Astrocyte (in vitro differentiated cells and primary cell): ENCODE data around the gene ZNF582. TPM values are rescaled to one million over a fixed set of nuclear protein-coding genes. Genes with fewer than 3 reads are reported as not detected.

Experiments used
- DNase-seq: peaks from one replicate; pipeline ENCODE4 v3.0.0-alpha.2; 2010; ENCODE audit warnings: low read depth
- FAIRE-seq: peaks from 2 replicates; lab custom pipeline; 2011; peaks lifted over from hg19 to GRCh38; lab: Jason Lieb, UNC
- H2AFZ ChIP-seq: 2 replicates; pipeline ENCODE4 v1.6.0; 2012; ENCODE audit warnings: low read depth, low read length, inconsistent platforms
- H3K27ac ChIP-seq: 2 replicates; pipeline ENCODE4 v1.5.1; 2011; ENCODE audit warnings: low read depth, low read length, inconsistent platforms
- H3K27me3 ChIP-seq: 2 replicates; pipeline ENCODE4 v1.6.0; 2011; ENCODE audit warnings: low read length, inconsistent platforms; ENCODE audit not compliant: insufficient read depth
- H3K36me3 ChIP-seq: 2 replicates; pipeline ENCODE4 v1.5.1; 2011; ENCODE audit warnings: low read length, inconsistent platforms; ENCODE audit not compliant: insufficient read depth
- H3K4me1 ChIP-seq: 2 replicates; pipeline ENCODE4 v1.5.1; 2011; ENCODE audit warnings: low read length, inconsistent platforms; ENCODE audit not compliant: insufficient read depth
- H3K4me2 ChIP-seq: 2 replicates; pipeline ENCODE4 v1.6.0; 2012; ENCODE audit warnings: low read length, inconsistent platforms
- H3K4me3 ChIP-seq: 2 replicates; pipeline ENCODE4 v1.5.1; 2011; ENCODE audit warnings: low read depth, mild to moderate bottlenecking, low read length, inconsistent platforms; ENCODE audit not compliant: insufficient read depth
- H3K79me2 ChIP-seq: 2 replicates; pipeline ENCODE4 v1.6.0; 2012; ENCODE audit warnings: mild to moderate bottlenecking, low read length, inconsistent platforms; ENCODE audit not compliant: insufficient read depth
- H3K9ac ChIP-seq: 2 replicates; pipeline ENCODE4 v1.6.0; 2012; ENCODE audit warnings: mild to moderate bottlenecking, low read length, inconsistent platforms
- H3K9me3 ChIP-seq: 2 replicates; pipeline ENCODE4 v1.5.1; 2012; ENCODE audit warnings: low read depth, mild to moderate bottlenecking, low read length, inconsistent platforms; ENCODE audit not compliant: insufficient read depth
- H4K20me1 ChIP-seq: 2 replicates; pipeline ENCODE4 v1.6.0; 2012; ENCODE audit warnings: low read length, inconsistent platforms; ENCODE audit not compliant: insufficient read depth
- H3K27ac Mint-ChIP-seq: one replicate; pipeline ENCODE4 v1.8.0; 2021; ENCODE audit warnings: mild to moderate bottlenecking, mixed read lengths; ENCODE audit not compliant: unreplicated experiment
- H3K27me3 Mint-ChIP-seq: one replicate; pipeline ENCODE4 v1.8.0; 2021; ENCODE audit warnings: low read depth, mixed read lengths; ENCODE audit not compliant: unreplicated experiment
- H3K36me3 Mint-ChIP-seq: one replicate; pipeline ENCODE4 v1.8.0; 2021; ENCODE audit warnings: low read depth, mixed read lengths; ENCODE audit not compliant: unreplicated experiment
- H3K4me1 Mint-ChIP-seq: one replicate; pipeline ENCODE4 v1.8.0; 2021; ENCODE audit warnings: low read depth, mixed read lengths; ENCODE audit not compliant: unreplicated experiment
- H3K4me3 Mint-ChIP-seq: one replicate; pipeline ENCODE4 v1.8.0; 2021; ENCODE audit warnings: mild to moderate bottlenecking, moderate library complexity, mixed read lengths; ENCODE audit not compliant: unreplicated experiment
- H3K9me3 Mint-ChIP-seq: one replicate; pipeline ENCODE4 v1.8.0; 2021; ENCODE audit warnings: mild to moderate bottlenecking, mixed read lengths; ENCODE audit not compliant: unreplicated experiment
- CTCF ChIP-seq: IDR thresholded peaks from 2 replicates; pipeline ENCODE4 v1.5.1; 2011; ENCODE audit warnings: low read depth, mild to moderate bottlenecking, inconsistent platforms, low read length, moderate library complexity; ENCODE audit not compliant: insufficient read depth
- EZH2 ChIP-seq: IDR thresholded peaks from 2 replicates; pipeline ENCODE4 v1.6.1; 2012; ENCODE audit warnings: mild to moderate bottlenecking, low read length, inconsistent platforms; ENCODE audit not compliant: insufficient read depth
- total RNA-seq: library from RNA; stranded (reverse); gene quantifications from 2 replicates; pipeline ENCODE4 v1.2.1, GENCODE V29; 2021

Gene ZNF582
- total RNA-seq, 1 donor from 2014 or later = 4.9 TPM

DNA sequence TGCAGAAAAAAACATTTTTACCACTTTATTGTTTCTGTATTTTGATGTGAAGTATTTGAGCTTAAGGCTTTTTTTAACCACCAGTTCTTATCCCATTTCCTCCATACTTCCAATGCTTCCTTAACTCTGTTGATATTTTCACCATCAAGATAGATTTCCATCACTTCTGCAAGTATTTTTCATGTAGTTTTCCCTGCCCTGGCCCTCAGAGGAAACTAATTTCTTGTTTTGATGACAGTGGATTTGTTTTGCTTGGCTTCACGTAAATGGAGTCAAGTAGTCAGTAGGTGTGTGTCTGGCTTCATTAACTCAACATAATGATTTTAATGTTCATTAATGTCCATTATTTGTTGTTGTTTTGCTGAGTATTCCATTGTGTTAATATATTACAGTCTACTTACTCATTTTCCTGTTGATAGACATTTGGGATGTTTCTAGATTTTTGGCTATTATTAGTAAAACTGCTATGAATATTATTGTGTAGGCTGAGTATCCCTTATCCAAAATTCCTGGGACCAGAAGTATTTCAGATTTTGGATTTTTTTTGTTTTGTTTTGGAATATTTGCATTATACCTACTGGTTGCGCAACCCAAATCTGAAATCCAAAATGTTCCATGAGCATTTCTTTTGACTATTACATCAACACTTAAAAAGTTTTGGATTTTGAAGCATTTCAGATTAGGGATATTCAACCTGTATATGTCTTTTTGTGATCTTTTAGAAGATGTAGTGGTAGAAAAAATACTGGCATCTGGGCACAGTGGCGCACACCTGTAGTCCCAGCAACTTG lies 23.3 kb downstream of the ZNF582 start:
- no peak overlapping the region for H2AFZ ChIP-seq
- peaks cover 6% of the 10 kb centered on the region for H3K4me1 Mint-ChIP-seq
- peaks cover 23% of the 10 kb centered on the region for H3K79me2 ChIP-seq
- no peaks in the 10 kb centered on the region for H3K27me3 ChIP-seq
- no peak overlapping the region for H3K4me3 ChIP-seq
- peaks cover 60% of the 10 kb centered on the region for H3K36me3 Mint-ChIP-seq
- DNase-seq = no peak
- no peak for TF ChIP-seq CTCF
- TF ChIP-seq EZH2 = no peak
- H3K27ac ChIP-seq = no peak overlapping the region
- H4K20me1 ChIP-seq = no peaks in the 10 kb centered on the region
- peak overlapping the region; percentile 13 for H3K4me2 ChIP-seq
- H3K27me3 Mint-ChIP-seq = no peaks in the 10 kb centered on the region
- H3K9ac ChIP-seq = no peak overlapping the region
- H3K9me3 Mint-ChIP-seq = peaks cover 41% of the 10 kb centered on the region
- no peak overlapping the region for H3K27ac Mint-ChIP-seq
- peaks cover 32% of the 10 kb centered on the region for H3K36me3 ChIP-seq
- peaks cover 18% of the 10 kb centered on the region for H3K9me3 ChIP-seq
- peak overlapping the region; percentile 54 for H3K4me3 Mint-ChIP-seq
- FAIRE-seq = no peak
- H3K4me1 ChIP-seq = peaks cover 11% of the 10 kb centered on the region

DNA sequence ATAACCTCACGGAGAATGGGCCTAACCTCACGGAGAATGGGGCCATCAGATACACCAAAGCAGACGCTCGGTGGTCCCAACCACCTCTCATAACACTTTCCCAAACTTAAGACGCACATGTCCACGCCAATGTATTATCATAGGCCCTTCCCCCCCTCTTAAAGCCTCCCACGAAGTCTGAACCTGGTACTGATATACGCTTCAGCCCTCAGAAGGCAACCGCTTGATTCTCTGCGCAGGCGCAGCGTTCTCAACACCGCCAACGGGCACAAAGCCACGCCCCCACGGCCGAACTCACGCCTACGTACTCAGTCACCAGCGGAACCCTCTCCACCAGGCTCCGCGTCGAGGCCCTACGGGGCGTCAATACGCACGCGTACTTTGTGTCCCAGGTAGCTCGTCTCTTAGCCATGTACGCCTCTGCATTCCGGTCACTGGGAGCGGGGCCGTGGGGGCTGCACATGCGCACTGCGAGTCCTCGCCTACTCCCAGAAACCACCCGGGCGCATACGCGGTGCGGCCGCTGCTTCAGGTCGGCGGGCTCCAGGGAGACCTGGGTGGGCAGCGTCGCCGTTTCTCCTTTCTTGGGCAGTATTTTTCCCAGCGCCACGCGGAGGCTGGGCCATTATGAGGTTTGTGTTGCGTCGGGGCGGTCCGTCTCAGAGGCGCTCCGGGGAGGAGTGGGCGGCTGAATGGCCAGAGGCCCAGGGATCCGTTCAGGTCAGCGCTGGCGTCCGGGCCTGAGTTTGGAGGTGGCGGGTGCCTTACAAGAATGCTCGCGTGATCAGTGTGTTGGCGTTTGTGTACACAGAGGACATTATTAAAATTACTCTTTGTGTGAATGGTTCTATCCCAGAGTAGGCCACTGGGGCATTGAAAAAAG lies 25.3 kb downstream of the ZNF582 start:
- H3K4me3 ChIP-seq = peak overlapping the region; percentile 77
- Mint-ChIP-seq H3K9me3 (peaks cover 24% of the 10 kb centered on the region), H3K27ac (peak overlapping the region; percentile 98), H3K27me3 (no peaks in the 10 kb centered on the region), H3K4me3 (peak overlapping the region; percentile 98), H3K4me1 (peaks cover 6% of the 10 kb centered on the region), H3K36me3 (peaks cover 48% of the 10 kb centered on the region)
- H2AFZ ChIP-seq = peak overlapping the region; percentile 96
- H3K9ac ChIP-seq = peak overlapping the region; percentile 83
- DNase-seq = peak; percentile 95
- peak; percentile 32 for FAIRE-seq
- no peaks in the 10 kb centered on the region for H3K9me3 ChIP-seq
- H3K4me1 ChIP-seq = peaks cover 11% of the 10 kb centered on the region
- H3K36me3 ChIP-seq = peaks cover 12% of the 10 kb centered on the region
- TF ChIP-seq CTCF (no peak), EZH2 (no peak)
- peaks cover 23% of the 10 kb centered on the region for H3K79me2 ChIP-seq
- no peaks in the 10 kb centered on the region for H3K27me3 ChIP-seq
- H4K20me1 ChIP-seq = no peaks in the 10 kb centered on the region
- peak overlapping the region; percentile 61 for H3K27ac ChIP-seq
- H3K4me2 ChIP-seq = peak overlapping the region; percentile 91
